Heart right ventricle (tissue), 16 donors: ENCODE results near the gene CAPN2. TPM values are rescaled to one million over a fixed set of nuclear protein-coding genes. Genes with fewer than 3 reads are reported as not detected.

ENCODE experiments used
- ATAC-seq, 8 donors: fragments of 200-7000 bp; cut with Tn5 transposase; one replicate each; pipeline ENCODE4 v1.9.1; 2020; ENCODE audit warnings: mild to moderate bottlenecking in 8 of 8, moderate library complexity in 8 of 8, moderate number of reproducible peaks in 1 of 8
- DNase-seq, 2 donors: peaks; one replicate each; pipeline ENCODE4 v3.0.0-alpha.2; 2020
- H3K27ac ChIP-seq, 10 donors: fragments of 200-600 bp; sonication (generic) in 2 of 10; one replicate each; pipeline versions ENCODE4 v1.5.0 to v1.8.0; 2020 to 2022; ENCODE audit warnings: mild to moderate bottlenecking in 3 of 10
- H3K27me3 ChIP-seq, 7 donors: fragments of 200-600 bp; one replicate each; pipeline ENCODE4 v1.8.0; 2021 to 2022; ENCODE audit warnings: mild to moderate bottlenecking in 2 of 7
- H3K36me3 ChIP-seq, 9 donors: fragments of 200-600 bp; sonication (generic) in 1 of 9; one replicate each; pipeline versions ENCODE4 v1.5.0 to v1.8.0; 2020 to 2022; ENCODE audit warnings: mild to moderate bottlenecking in 2 of 9
- H3K4me1 ChIP-seq, 9 donors: fragments of 200-600 bp; sonication (generic) in 1 of 9; one replicate each; pipeline versions ENCODE4 v1.5.0 to v1.8.0; 2020 to 2022; ENCODE audit warnings: mild to moderate bottlenecking in 4 of 9
- H3K4me3 ChIP-seq, 10 donors: fragments of 200-600 bp; sonication (generic) in 2 of 10; one replicate each; pipeline versions ENCODE4 v1.5.0 to v1.8.0; 2020 to 2022; ENCODE audit warnings: mild to moderate bottlenecking in 7 of 10, moderate library complexity in 2 of 10
- H3K9me3 ChIP-seq, 11 donors: fragments of 200-600 bp in 10 of 11; sonication (generic) in 2 of 11; one replicate each; pipeline versions ENCODE4 v1.5.0 to v1.8.0; 2013 to 2022; ENCODE audit warnings: mild to moderate bottlenecking in 2 of 11, control low read depth in 1 of 11, moderate library complexity in 1 of 11
- WGBS, 2 donors: extraction: QIAGEN DNeasy Blood & Tissue Kit; methylation state at CpG; one replicate each; pipeline ENCODE4 v1.1.7; 2013; ENCODE audit warnings: inconsistent platforms in 1 of 2; 5-methylcytosine and 5-hydroxymethylcytosine counted together
- intact Hi-C, 10 donors: fragments of 100-400 bp; cut with DNase I; formaldehyde crosslinking; loops; one replicate each; pipeline versions ENCODE4 v1.11.1 to v1.14.2; 2022
- polyA plus RNA-seq, 2 donors: library from polyadenylated mRNA; stranded (reverse); fragments of 200-250 nt; gene quantifications; one replicate each; pipeline ENCODE4 v1.2.3, GENCODE V29; 2013
- total RNA-seq, 10 donors: library from RNA; stranded (reverse); fragmentation: NEBNext Ultra II Directional in 3 of 10; extraction: Animal tissue kit (Norgen Biotek cat#: 25700) in 3 of 10; gene quantifications; one replicate each; pipeline versions ENCODE4 v1.2.1 to v1.2.4, GENCODE V29; 2021 to 2023
- TF ChIP-seq, protein P1 (sequence below), 9 donors: fragments of 200-600 bp; sonication (generic) in 2 of 9; IDR thresholded peaks; one replicate each; pipeline versions ENCODE4 v1.5.0 to v1.8.0; 2021 to 2022; ENCODE audit warnings: antibody characterized with exemption in 9 of 9, mild to moderate bottlenecking in 5 of 9, moderate library complexity in 1 of 9
- donor health status: Arrhythmogenic right ventricular cardiomyopathy.
- donor health status: ischemic (EF 13 %, LVEDD 7.1; RV severe dilation, severe dysfunction).
- donor health status: healthy with polysubstance abuse.
- donor health status: DM: no; HTN: yes; CAD: no.
- donor health status: DM: no; HTN: no; CAD: no.
- donor health status: ischemic (EF 25% LVEDD 6.9; RV normal size, moderate dysfunction).
- donor health status: ischemic (EF 25% LVEDD 5.7; RV mildly dilated, moderate dysfunction).
- donor health status: healthy.
- donor health status: DM: yes; HTN: yes; CAD: no.
- donor health status: Ischemic cardiomyopathy.
- donor health status: ischemic (EF 35%, LVEDD 5.7; RV mildly dilated, moderate dysfunction).
- donor health status: nonischemic (EF 11% LVEDD 7.7; RV severe dilation, severe dysfunction).
- donor health status: DM: yes; HTN: yes; CAD: no.
- donor health status: PGD.
- donor health status: ischemic (EF 29% LVEDD 5.4; RV normal size, mild dysfunction).
- donor health status: nonischemic (EF 23%, LVEDD 6.1; RV moderate dilation, normal function).

CAPN2 gene
- total and polyA plus RNA-seq, 12 donors, result 62.4 to 107 (median 77.6) TPM

DNA sequence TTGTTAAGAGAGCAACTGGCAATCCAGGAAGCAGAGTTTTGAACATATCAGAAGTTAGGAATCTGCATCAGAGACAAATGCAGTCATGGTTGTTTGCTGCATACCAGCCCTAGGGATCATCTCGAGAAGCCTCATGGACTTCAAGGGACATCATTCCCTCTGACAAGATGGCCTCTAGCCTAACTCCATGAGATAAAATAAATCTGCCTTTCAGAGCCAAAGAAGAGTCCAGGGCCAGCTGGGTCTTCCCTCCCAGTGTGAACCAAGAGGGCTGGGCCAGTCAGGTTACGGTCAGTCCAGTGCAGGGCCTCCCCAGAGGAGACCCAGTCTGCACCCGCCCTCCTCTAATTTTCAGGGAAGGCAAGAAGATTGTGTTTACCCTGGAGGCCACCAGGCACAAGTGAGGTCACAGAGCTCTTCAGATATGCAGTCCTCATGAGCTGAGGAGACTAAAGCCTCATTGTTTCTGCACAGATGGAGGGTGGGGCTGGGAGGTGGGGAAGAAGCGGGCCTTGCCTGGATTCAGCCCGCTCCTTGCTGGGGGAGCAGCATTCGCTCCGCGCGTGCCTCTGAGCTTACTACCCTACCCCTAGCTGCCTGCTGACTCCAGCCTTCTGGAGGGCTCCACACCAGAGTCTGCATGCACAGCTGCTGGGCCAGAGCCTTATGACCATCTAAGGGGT, 52.8 kb downstream of the CAPN2 start:
- peak; percentile 81 to 93 (median 85) for ATAC-seq
- Histone ChIP-seq H3K27me3 (no peaks in the 10 kb centered on the region), H3K27ac (peak overlapping the region in 6 of 10 donors; percentile 1 to 62 (median 26)), H3K4me1 (peaks cover 0 to 33% (median 0%) of the 10 kb centered on the region in 9 donors), H3K4me3 (no peak overlapping the region), H3K9me3 (no peaks in the 10 kb centered on the region), H3K36me3 (peaks cover 0 to 85% (median 47%) of the 10 kb centered on the region in 9 donors)
- intact Hi-C loops, result no loop called here
- TF ChIP-seq, protein P1, sequence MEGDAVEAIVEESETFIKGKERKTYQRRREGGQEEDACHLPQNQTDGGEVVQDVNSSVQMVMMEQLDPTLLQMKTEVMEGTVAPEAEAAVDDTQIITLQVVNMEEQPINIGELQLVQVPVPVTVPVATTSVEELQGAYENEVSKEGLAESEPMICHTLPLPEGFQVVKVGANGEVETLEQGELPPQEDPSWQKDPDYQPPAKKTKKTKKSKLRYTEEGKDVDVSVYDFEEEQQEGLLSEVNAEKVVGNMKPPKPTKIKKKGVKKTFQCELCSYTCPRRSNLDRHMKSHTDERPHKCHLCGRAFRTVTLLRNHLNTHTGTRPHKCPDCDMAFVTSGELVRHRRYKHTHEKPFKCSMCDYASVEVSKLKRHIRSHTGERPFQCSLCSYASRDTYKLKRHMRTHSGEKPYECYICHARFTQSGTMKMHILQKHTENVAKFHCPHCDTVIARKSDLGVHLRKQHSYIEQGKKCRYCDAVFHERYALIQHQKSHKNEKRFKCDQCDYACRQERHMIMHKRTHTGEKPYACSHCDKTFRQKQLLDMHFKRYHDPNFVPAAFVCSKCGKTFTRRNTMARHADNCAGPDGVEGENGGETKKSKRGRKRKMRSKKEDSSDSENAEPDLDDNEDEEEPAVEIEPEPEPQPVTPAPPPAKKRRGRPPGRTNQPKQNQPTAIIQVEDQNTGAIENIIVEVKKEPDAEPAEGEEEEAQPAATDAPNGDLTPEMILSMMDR (IDR thresholded peaks at IDR 0.05), result no peak
- 68 to 74% methylated on average over 9 of the region's 9 CpGs for WGBS, 2 donors
- peak; percentile 51 to 53 for DNase-seq

DNA sequence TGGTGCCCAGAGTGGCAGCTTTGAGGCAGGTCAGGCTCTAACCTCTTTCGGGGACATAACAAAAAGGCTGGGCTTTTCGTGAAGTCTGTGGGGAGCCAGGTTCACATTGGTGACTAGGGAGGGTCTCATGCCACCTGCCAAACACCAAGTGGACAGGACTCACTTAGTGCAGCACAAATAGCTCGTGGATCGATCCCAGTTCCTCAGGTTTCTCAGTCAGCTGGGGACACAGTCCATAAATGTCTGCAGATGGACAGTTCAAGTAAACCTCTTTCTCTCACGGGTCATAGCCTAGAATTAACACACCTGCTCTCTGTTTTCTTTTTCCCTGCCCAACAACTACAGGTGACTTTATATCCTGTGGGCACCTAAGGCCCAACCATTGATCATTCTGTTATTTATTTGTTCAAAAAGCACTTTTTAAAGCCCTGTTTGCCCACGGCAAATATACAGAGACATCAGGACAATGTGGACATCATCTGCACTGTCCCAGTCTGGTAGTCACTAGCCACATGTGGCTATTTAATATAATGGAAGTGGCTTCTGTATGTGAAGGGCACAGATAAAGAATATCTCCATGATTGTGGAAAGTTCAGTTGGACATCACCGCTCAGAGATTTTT, 53.5 kb downstream of the CAPN2 start:
- TF ChIP-seq, protein P1 (IDR thresholded peaks at IDR 0.05), result no peak
- DNase-seq (no peak), ATAC-seq (peak in 2 of 8 donors; percentile 13 to 17)
- no peaks in the 10 kb centered on the region for H3K27me3 ChIP-seq
- peaks cover 0 to 85% (median 48%) of the 10 kb centered on the region in 9 donors for H3K36me3 ChIP-seq
- H3K4me1 ChIP-seq, result peaks cover 0 to 34% (median 5%) of the 10 kb centered on the region in 9 donors
- no peak overlapping the region for H3K4me3 ChIP-seq
- 79 to 87% methylated on average over 7 of the region's 7 CpGs for WGBS, 2 donors
- H3K27ac ChIP-seq, result peak overlapping the region in 5 of 10 donors; percentile 1 to 62 (median 30)
- H3K9me3 ChIP-seq, result no peaks in the 10 kb centered on the region
- intact Hi-C loops, result no loop called here

DNA sequence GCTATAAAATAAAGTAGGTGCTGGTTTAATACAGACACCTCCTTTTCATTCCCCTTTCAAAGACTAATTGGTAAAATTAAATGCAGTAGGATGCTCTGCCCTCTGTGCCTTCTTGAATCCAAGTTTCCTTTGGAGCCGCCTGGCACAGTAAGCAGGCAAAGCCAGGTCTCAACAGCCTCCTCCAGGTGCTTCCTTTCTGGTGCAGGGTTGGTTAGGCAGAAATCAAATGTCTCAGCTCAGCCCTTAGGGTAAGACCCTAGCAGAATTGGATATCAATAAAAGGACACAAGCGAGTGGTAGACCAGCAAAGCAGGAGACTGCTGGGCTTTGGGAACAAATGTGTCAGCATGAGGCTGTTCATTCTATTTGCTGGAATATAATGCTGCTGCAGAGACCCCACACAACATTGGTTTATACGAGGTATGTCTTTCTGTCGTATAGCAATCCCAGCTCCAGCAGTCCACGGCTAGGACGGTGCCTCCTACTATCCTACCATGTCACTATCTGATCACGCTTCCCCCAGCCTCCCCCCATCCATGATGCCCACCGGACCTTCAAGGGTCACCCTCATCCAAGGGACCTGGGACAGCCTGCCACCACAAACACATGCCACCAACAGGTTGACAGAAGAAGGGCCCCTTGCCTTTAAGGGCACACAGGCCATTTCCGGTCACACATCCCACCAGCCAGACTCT, 58.4 kb downstream of the CAPN2 start:
- no peaks in the 10 kb centered on the region for H3K27me3 ChIP-seq
- DNase-seq (no peak), ATAC-seq (peak in 2 of 8 donors; percentile 9 to 50)
- 86 to 87% methylated on average over 9 of the region's 9 CpGs for WGBS, 2 donors
- intact Hi-C loops, result no loop called here
- H3K27ac ChIP-seq, result peak overlapping the region in 9 of 10 donors; percentile 14 to 83 (median 68)
- no peaks in the 10 kb centered on the region for H3K9me3 ChIP-seq
- H3K4me3 ChIP-seq, result no peak overlapping the region
- peaks cover 0 to 84% (median 39%) of the 10 kb centered on the region in 9 donors for H3K36me3 ChIP-seq
- peaks cover 11 to 57% (median 31%) of the 10 kb centered on the region in 9 donors for H3K4me1 ChIP-seq
- TF ChIP-seq, protein P1 (IDR thresholded peaks at IDR 0.05), result no peak

DNA sequence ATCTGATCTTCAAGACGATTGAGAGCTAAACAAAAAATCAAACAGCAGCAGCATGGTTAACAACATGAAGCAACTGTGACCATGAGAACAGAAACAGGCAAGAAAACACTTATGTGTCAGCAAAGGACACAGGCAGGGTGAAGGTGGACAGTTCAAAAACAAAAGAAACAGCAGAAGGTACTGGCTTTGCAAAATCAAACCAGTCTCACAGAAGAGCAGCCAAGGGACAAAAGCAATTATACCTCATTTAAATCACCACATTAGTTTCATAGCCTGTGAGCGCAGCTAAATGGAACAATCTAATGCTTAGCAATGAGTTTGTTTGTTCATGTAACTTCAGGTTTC, 59.1 kb downstream of the CAPN2 start:
- ATAC-seq, result peak in 2 of 8 donors; percentile 2 to 18
- H3K9me3 ChIP-seq, result no peaks in the 10 kb centered on the region
- peaks cover 0 to 84% (median 32%) of the 10 kb centered on the region in 9 donors for H3K36me3 ChIP-seq
- H3K27ac ChIP-seq, result peak overlapping the region in 9 of 10 donors; percentile 14 to 83 (median 68)
- H3K27me3 ChIP-seq, result no peaks in the 10 kb centered on the region
- DNase-seq, result no peak
- intact Hi-C loops, result no loop called here
- TF ChIP-seq, protein P1 (IDR thresholded peaks at IDR 0.05), result no peak
- 38 to 61% methylated on average over 2 of the region's 2 CpGs for WGBS, 2 donors
- no peak overlapping the region for H3K4me3 ChIP-seq
- H3K4me1 ChIP-seq, result peaks cover 11 to 64% (median 36%) of the 10 kb centered on the region in 9 donors
